HG02885 (cell line): ENCODE results near the gene CFC1B.
"Not testable (repeated sequence)": the region's sequence is repeated elsewhere in the genome, so short reads cannot be mapped to it uniquely, and the experiment has no call there.

Source experiments
- ATAC-seq: cut with Tn5 transposase; IDR thresholded peaks from one replicate; pipeline ENCODE4 v1.9.1; 2021; ENCODE audit warnings: mild to moderate bottlenecking; ENCODE audit not compliant: unreplicated experiment, poor library complexity

Gene CFC1B

GRCh38 chr2:130554178-130554577 lies 33.2 kb downstream of the CFC1B start:
- ATAC-seq = not testable (repeated sequence)

GRCh38 chr2:130556441-130556840 lies 35.4 kb downstream of the CFC1B start:
- ATAC-seq = not testable (repeated sequence)

- ATAC-seq = not testable (repeated sequence)
These were observed 45.1 kb downstream of the CFC1B start for GRCh38 chr2:130566165-130566564.

- not testable (repeated sequence) for ATAC-seq
These were observed 50.9 kb downstream of the CFC1B start for GRCh38 chr2:130571929-130572328.

- not testable (repeated sequence) for ATAC-seq
These were observed 53.2 kb downstream of the CFC1B start for GRCh38 chr2:130574230-130574629.

GRCh38 chr2:130576209-130576784 lies 55.3 kb downstream of the CFC1B start:
- not testable (repeated sequence) for ATAC-seq

GRCh38 chr2:130577559-130577958 lies 56.5 kb downstream of the CFC1B start:
- not testable (repeated sequence) for ATAC-seq
